Measurements from ENCODE around the gene MECR.

GRCh38 chr1:29180497-29181412 lies 50.0 kb downstream of the MECR start:
- TF ChIP-seq EZH2 (IDR thresholded peaks at IDR 0.05) = no peak
- TF ChIP-seq CTCF (IDR thresholded peaks at IDR 0.05) = no peak
- no peak for TF ChIP-seq EZH2phosphoT487 (IDR thresholded peaks at IDR 0.05)

Data from neural progenitor cell (in vitro differentiated cells).